Measurements from ENCODE around the gene RECQL5. TPM values are rescaled to one million over a fixed set of nuclear protein-coding genes. Genes with fewer than 3 reads are reported as not detected.

RECQL5 gene
- total RNA-seq, 1 donor from 2014 or later: 18.7 TPM

DNA sequence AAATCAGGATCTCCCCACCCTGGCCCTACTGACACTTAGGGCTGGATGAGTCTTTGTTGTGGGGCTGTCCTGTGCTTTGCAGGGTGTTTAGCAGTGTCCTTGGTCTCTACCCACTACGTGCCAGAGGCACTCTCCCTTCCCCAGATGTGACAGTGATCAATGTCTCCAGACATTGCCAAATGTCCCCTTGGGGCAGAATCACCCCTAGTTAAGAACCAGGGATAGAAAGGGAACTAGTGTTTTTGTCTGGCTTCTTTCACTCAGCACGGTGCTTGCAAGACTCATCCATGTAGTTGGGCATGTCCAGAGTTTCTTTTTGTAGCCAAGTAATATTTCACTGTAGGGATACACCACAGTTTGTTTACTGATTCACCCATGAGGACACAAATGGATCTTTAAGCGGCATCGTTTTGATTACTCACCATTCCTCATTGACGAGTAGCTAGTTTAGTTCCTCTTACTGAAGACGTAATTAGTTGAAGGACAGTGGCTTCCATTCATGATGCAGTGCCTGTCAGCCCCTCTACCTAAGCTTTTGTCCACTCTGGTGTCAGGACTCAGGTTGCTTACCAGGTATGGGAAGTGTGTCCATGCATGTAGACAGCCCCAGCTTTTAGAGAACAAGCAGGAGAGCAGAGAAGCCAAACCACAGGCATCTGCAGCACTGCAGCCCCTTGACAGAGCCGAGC lies 28.3 kb upstream of the RECQL5 start:
- Histone ChIP-seq H3K27me3 (ENCODE audit: control insufficient read depth, insufficient read depth, low read length) (no peaks in the 10 kb centered on the region), H3K36me3 (ENCODE audit: control insufficient read depth, insufficient read depth, low read length) (peaks cover 1% of the 10 kb centered on the region), H3K4me3 (ENCODE audit: low read depth, low read length) (no peak overlapping the region)
- DNase-seq (ENCODE audit: low read depth): no peak
- TF ChIP-seq CTCF (IDR thresholded peaks at IDR 0.05; ENCODE audit: insufficient read depth, low read length, poor library complexity, severe bottlenecking): no peak

DNA sequence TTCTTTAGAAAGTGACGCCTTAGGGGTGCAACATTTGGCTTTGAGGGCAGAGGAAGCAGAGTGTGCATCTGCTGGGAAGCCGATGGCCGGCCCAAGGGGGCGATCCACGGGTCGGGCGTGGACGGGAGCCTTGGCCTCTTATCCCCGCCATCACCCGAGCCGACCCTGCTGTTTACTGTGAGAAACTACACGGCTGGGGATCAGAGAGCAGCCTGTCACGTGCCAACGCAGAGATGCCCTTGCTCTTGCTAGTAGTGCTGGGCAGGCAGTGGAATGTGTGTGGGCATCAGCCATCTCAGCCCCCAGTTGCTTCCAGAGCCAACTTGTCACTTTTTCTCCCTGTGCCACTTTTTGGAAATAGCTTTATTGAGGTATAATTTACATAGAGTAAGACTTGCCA lies 27.6 kb upstream of the RECQL5 start:
- DNase-seq (ENCODE audit: low read depth): no peak
- H3K4me3 ChIP-seq (ENCODE audit: low read depth, low read length): no peak overlapping the region
- TF ChIP-seq CTCF (IDR thresholded peaks at IDR 0.05; ENCODE audit: insufficient read depth, low read length, poor library complexity, severe bottlenecking): no peak
- no peaks in the 10 kb centered on the region for H3K27me3 ChIP-seq (ENCODE audit: control insufficient read depth, insufficient read depth, low read length)
- peaks cover 1% of the 10 kb centered on the region for H3K36me3 ChIP-seq (ENCODE audit: control insufficient read depth, insufficient read depth, low read length)

GRCh38 chr17:75693500-75694481 lies 26.8 kb upstream of the RECQL5 start:
- no peak overlapping the region for H3K4me3 ChIP-seq (ENCODE audit: low read depth, low read length)
- no peaks in the 10 kb centered on the region for H3K27me3 ChIP-seq (ENCODE audit: control insufficient read depth, insufficient read depth, low read length)
- no peak for DNase-seq (ENCODE audit: low read depth)
- H3K36me3 ChIP-seq (ENCODE audit: control insufficient read depth, insufficient read depth, low read length): peaks cover 1% of the 10 kb centered on the region
- TF ChIP-seq CTCF (IDR thresholded peaks at IDR 0.05; ENCODE audit: insufficient read depth, low read length, poor library complexity, severe bottlenecking): no peak

GRCh38 chr17:75692976-75693375 lies 26.0 kb upstream of the RECQL5 start:
- no peak for TF ChIP-seq CTCF (IDR thresholded peaks at IDR 0.05; ENCODE audit: insufficient read depth, low read length, poor library complexity, severe bottlenecking)
- Histone ChIP-seq H3K36me3 (ENCODE audit: control insufficient read depth, insufficient read depth, low read length) (peaks cover 1% of the 10 kb centered on the region), H3K4me3 (ENCODE audit: low read depth, low read length) (no peak overlapping the region), H3K27me3 (ENCODE audit: control insufficient read depth, insufficient read depth, low read length) (no peaks in the 10 kb centered on the region)
- DNase-seq (ENCODE audit: low read depth): no peak

- Histone ChIP-seq H3K36me3 (ENCODE audit: control insufficient read depth, insufficient read depth, low read length) (peaks cover 1% of the 10 kb centered on the region), H3K4me3 (ENCODE audit: low read depth, low read length) (no peak overlapping the region), H3K27me3 (ENCODE audit: control insufficient read depth, insufficient read depth, low read length) (no peaks in the 10 kb centered on the region)
- no peak for DNase-seq (ENCODE audit: low read depth)
- no peak for TF ChIP-seq CTCF (IDR thresholded peaks at IDR 0.05; ENCODE audit: insufficient read depth, low read length, poor library complexity, severe bottlenecking)
Measured at GRCh38 chr17:75691801-75692626, 25.1 kb upstream of the RECQL5 start.
